Spleen (tissue), 7 donors: Measurements from ENCODE around the gene MYO19.

Source experiments
- POLR2A ChIP-seq, 3 donors: fragments of 450-650 bp; IDR thresholded peaks; one replicate each; pipeline ENCODE4 v1.5.1; 2017; ENCODE audit warnings: antibody characterized with exemption in 3 of 3, mild to moderate bottlenecking in 1 of 3
- TF ChIP-seq, protein P1 (sequence below), 11 experiments: fragments of 200-600 bp in 7 of 11; fragments of 450-650 bp in 4 of 11; sonication (generic) in 4 of 11; IDR thresholded peaks in 8 of 11; conservative IDR thresholded peaks in 3 of 11; 1 replicate in 7 of 11; 2 replicates in 4 of 11; pipeline versions ENCODE4 v1.4.0 to v1.8.0; 2016 to 2021; ENCODE audit warnings: antibody characterized with exemption in 11 of 11, inconsistent platforms in 4 of 11, mild to moderate bottlenecking in 1 of 11
- donor health status: DM: no; HTN: no; CAD: no; lungs with moderate emphysema.
- donor health status: DM: no; HTN: no; CAD: no.
- donor health status: DM: no; HTN: no; CAD: no.

DNA sequence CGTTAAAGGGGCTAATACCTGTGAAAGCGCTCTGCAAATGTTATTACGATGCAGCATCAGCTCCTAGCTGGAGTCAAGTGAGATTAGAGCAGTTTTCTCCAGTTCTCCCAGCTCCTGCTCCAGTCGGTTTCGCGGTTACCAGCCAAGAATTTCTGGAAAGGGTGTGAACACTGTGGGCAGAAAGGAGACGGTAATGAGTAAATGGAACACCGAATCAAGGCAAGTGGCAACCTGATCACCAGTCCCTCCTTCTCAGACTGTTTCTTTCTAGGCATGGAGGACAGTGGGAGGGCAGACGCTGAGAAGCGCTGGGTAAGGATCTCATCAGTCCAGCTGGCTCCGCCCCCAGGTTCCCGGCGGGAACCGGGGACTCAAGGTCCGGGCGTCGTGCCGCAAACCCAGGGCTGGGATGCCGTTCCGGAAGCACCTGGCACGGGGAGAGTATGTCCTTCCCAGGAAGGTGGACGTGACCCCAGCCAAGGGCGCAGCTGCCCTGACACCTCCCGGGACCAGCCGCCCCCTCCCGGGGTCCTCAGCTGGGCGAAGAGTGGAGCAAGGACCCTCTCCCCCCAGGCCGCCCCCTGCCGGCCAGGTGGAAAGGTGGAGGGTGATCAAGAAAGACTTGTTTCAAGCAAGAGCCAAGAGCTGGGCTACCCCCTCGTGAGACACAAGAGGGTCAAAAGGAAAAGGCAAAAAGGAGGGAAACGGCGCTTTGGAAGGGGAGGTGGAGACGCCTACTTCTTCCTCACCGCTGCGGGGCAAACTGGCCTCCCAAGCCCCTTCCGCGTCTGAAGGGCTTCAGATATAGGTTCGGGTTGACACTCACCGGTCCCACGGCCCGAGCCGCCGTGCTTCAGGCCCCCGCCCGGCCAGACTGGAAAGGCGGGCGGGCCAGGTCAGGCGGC, 481 bp downstream of the MYO19 start:
- TF ChIP-seq, protein P1, sequence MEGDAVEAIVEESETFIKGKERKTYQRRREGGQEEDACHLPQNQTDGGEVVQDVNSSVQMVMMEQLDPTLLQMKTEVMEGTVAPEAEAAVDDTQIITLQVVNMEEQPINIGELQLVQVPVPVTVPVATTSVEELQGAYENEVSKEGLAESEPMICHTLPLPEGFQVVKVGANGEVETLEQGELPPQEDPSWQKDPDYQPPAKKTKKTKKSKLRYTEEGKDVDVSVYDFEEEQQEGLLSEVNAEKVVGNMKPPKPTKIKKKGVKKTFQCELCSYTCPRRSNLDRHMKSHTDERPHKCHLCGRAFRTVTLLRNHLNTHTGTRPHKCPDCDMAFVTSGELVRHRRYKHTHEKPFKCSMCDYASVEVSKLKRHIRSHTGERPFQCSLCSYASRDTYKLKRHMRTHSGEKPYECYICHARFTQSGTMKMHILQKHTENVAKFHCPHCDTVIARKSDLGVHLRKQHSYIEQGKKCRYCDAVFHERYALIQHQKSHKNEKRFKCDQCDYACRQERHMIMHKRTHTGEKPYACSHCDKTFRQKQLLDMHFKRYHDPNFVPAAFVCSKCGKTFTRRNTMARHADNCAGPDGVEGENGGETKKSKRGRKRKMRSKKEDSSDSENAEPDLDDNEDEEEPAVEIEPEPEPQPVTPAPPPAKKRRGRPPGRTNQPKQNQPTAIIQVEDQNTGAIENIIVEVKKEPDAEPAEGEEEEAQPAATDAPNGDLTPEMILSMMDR (IDR thresholded peaks at IDR 0.05 in 8 of 11, conservative IDR thresholded peaks at IDR 0.05 in 3 of 11), result peak in 7 of 11 experiments; percentile 41 to 68 (median 60)
- TF ChIP-seq POLR2A (IDR thresholded peaks at IDR 0.05), result no peak
